GM20000 (cell line): ENCODE results near the gene CRADD.

Experiments
- DNase-seq: peaks from one replicate; pipeline ENCODE4 v3.0.0; 2012; ENCODE audit warnings: low spot score
- TF ChIP-seq, protein P1 (sequence below): IDR thresholded peaks from 2 replicates; pipeline ENCODE4 v1.5.1; 2012; ENCODE audit warnings: mild to moderate bottlenecking, control low read depth; ENCODE audit errors: extremely low read depth, missing control alignments

CRADD gene

DNA sequence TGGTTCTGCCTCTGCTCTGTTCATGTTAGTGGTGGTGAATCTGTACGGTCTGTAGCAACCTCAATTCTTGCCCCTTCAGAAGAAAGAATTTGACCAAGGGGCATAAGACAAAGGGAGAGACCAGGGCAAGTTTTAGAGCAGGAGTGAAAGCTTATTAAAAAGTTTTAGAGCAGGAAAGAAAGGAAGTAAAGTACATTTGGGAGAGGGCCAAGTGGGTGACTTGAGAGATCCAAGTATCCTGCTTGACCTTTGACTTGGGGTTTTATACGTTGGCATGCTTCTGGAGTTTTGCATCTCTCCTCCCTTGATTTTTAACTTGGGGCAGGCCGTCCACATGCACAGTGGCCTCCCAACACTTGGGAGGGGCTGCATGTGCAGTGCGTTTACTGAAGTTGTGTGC, 225.0 kb downstream of the CRADD start:
- no peak for DNase-seq
- TF ChIP-seq, protein P1, sequence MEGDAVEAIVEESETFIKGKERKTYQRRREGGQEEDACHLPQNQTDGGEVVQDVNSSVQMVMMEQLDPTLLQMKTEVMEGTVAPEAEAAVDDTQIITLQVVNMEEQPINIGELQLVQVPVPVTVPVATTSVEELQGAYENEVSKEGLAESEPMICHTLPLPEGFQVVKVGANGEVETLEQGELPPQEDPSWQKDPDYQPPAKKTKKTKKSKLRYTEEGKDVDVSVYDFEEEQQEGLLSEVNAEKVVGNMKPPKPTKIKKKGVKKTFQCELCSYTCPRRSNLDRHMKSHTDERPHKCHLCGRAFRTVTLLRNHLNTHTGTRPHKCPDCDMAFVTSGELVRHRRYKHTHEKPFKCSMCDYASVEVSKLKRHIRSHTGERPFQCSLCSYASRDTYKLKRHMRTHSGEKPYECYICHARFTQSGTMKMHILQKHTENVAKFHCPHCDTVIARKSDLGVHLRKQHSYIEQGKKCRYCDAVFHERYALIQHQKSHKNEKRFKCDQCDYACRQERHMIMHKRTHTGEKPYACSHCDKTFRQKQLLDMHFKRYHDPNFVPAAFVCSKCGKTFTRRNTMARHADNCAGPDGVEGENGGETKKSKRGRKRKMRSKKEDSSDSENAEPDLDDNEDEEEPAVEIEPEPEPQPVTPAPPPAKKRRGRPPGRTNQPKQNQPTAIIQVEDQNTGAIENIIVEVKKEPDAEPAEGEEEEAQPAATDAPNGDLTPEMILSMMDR, result no peak

DNA sequence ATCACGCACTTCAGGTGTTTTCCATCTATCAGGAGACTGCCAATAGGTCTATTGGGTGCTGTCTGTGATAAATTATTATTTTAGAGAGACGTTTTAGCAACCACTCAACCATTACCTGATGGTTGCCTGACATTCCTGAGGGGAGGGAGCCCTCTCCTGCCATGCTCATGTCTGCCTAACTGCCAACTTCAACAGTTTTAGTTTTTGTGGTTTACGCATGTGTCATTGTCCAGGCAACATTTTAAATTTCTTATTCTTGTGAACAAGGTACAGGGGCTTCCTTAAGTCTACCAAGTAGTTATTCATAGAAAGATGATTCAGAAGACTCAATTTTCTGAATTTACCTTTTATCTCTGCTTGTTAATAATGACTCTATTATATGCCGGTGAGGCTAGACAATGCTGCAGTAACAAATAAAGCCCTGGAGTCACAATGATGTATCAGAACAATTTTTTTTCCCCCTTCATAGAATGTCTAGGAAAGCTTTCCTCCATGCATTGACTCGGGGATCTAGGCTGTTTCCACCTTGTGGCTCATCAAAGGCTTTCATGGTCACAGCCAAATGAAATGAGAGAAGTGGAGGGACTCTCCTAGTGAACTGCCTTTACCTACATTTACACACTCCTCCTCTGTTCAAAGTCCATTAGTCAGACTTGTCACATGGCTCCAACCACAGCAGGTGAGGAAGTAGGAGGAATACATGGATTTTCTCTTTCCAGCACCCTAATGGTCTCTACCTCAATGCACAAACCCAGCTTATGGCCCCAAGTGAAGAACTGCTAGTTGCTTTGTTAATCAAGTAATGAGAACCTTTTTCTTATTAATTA, 225.8 kb downstream of the CRADD start:
- DNase-seq, result no peak
- TF ChIP-seq, protein P1, result no peak

DNA sequence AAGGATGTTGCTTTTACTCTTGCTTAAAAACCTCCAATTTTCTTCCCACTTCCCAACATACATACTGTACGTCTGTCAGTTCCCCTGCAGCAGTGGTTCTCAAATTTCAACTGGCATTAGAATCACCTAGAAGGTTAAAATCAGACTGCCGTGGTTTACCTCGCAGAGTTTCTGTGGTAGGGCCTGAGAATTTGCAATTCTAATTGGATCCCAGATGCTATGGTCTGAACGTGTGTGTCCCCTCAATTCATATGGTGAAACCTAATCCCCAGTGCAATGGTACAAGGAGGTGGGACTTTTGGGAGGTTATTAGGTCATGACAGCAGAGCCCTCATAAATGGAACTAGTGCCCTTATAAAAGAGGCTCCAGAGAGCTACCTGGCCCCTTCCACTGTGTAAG, 226.9 kb downstream of the CRADD start:
- TF ChIP-seq, protein P1, result no peak
- DNase-seq, result no peak

DNA sequence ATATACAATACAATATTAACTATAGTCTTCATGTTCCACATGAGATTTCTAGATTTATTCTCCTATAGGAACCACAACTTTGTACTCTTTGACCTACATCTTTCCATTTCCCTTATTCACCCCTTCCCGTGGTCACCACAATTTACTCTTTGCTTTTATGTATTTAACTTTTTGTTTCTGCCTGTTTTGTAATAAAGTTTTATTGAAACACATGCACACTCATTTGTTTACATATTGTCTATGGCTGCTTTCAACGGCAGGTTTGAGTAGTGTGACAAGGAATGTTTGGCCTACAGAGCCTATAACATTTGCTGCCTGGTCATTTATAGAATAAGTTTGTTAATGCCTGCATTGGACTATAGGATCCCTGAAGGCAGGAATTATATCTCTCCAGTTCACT, 231.1 kb downstream of the CRADD start:
- TF ChIP-seq, protein P1, result no peak
- no peak for DNase-seq

DNA sequence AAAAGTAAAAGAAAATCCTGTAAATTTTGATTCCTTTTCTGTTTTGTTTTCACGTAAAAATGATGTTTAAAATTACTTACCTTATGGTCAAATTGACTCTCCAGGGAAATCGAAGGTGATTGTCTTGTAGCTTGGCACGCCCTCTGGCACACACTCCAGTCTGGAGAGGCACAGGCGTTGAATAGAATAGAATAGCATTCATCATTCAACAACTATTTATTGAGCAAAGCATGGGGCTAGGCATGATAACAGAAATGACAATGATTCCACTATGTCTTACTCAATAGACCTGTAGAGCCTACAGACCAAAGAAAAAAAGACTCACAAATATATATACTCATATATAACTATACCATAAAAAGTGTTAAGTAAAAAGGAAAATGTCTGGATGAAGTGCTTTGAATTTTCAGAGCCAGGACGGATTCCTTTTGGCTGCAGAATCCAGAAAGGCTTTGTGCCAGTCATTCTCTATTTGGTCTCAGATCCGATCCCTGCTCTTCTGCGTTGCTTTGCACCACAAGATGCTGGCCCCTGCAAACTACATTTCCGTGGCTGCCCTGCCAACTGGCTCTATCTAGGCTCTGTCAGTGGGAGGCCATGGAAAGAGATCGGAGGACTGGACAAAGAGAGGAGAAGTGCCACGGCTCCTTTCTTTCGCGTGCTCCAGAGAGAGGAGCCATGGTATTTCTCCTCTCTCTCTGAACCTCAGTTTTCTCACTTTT, 231.8 kb downstream of the CRADD start:
- TF ChIP-seq, protein P1, result no peak
- DNase-seq, result no peak

DNA sequence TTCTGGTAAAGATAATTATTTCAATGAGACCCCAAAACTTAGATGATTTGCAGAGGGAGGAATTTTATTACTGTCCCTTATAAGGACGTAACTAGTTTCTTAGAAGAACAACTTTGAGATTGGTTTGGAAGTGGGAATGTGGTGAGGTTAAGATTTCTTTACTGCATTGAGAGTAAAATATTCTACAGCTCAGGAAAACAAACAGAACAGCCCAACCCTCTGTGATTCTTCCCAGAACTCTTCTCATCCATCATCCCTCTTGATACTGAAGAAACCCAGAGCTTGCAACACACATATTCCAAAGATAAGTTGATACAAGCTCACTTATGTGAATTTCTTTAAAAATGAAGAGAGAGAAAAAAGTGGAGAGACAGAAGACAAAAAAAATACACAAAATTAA, 234.2 kb downstream of the CRADD start:
- DNase-seq, result no peak
- TF ChIP-seq, protein P1, result no peak

DNA sequence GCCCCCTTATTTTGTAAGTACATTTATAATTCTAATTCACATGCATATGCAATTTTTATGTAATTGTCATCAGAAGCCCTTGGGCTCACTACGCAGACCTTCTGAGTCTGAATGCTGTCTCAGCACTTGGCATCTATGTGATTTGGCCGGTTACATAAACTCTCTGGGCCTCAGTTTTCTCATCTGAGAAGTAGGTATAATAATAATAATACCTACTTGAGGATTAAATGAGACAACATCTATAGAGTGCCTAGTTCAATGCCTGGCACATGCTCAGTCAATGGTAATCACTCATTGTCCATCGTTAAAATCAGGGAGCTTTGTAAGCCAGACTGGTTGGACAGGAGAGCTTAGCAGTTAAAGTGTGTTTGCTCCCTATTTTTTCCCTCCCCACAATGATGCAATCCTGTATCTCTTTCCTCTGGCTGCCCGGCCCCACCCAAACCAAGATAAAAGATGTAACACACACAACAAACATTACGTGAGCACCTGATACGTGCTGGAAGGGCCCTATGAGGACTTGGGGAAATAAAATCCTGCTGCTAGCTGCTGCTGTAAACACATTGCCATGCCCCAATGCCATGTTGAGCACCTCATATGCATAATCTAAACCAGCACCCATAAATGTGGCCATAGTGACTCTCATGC, 235.0 kb downstream of the CRADD start:
- DNase-seq, result no peak
- TF ChIP-seq, protein P1, result no peak
